ENCODE results near the gene C11orf52. TPM values are rescaled to one million over a fixed set of nuclear protein-coding genes. Genes with fewer than 3 reads are reported as not detected.

Gene C11orf52
- total RNA-seq, 2 donors from 2014 or later, result not detected

GRCh38 chr11:111976119-111976766, 57.5 kb downstream of the C11orf52 start:
- DNase-seq (ENCODE audit: low spot score in 2 of 2), result no peak
- Mint-ChIP-seq H3K9me3 (no peaks in the 10 kb centered on the region), H3K27ac (no peak overlapping the region), H3K36me3 (no peaks in the 10 kb centered on the region)
- ATAC-seq, result no peak

Other genes with a start within 250 kb of the C11orf52 start
- 10 to 100 TPM; 53.9 to 57.3 TPM for gene PPP2R1B, start 152.5 kb upstream of the C11orf52 start, total RNA-seq
- 10 to 100 TPM; 24.0 to 40.5 TPM for gene ALG9, start 47.3 kb upstream of the C11orf52 start, total RNA-seq
- gene FDXACB1, start 39.7 kb upstream of the C11orf52 start, total RNA-seq, result 1 to 10 TPM; 4.9 to 5.1 TPM
- gene CFAP68, start 39.4 kb upstream of the C11orf52 start, total RNA-seq, result 10 to 100 TPM; 30.8 to 35.7 TPM
- not detected for gene CRYAB, start 7.1 kb upstream of the C11orf52 start, total RNA-seq
- not detected for gene HSPB2, start 6.2 kb upstream of the C11orf52 start, total RNA-seq
- 10 to 100 TPM in 1 of 2 donors, 1 to 10 TPM in 1; 5.6 to 30.2 TPM for gene DIXDC1, start 18.4 kb downstream of the C11orf52 start, total RNA-seq
- gene DLAT, start 106.5 kb downstream of the C11orf52 start, total RNA-seq, result 10 to 100 TPM; 37.4 to 46.4 TPM
- 1 to 10 TPM; 1.2 to 2.5 TPM for gene PIH1D2, start 155.1 kb downstream of the C11orf52 start, total RNA-seq
- gene NKAPD1, start 155.4 kb downstream of the C11orf52 start, total RNA-seq, result 10 to 100 TPM; 16.9 to 20.1 TPM
- 10 to 100 TPM; 33.5 to 49.4 TPM for gene TIMM8B, start 167.8 kb downstream of the C11orf52 start, total RNA-seq
- 100 to 1,000 TPM; 106 to 115 TPM for gene SDHD, start 168.0 kb downstream of the C11orf52 start, total RNA-seq
- gene IL18, start 245.2 kb downstream of the C11orf52 start, total RNA-seq, result not detected
- gene TEX12, start 248.5 kb downstream of the C11orf52 start, total RNA-seq, result under 1 TPM in 1 of 2 donors, not detected in 1; 0.29 TPM

All from activated naive CD4-positive, alpha-beta T cell treated with anti-CD3 and anti-CD28 coated beads, Interleukin-2, amount 50 U/mL, for 72 hours (primary cell).